Activated naive CD4-positive, alpha-beta T cell (primary cell): ENCODE results near the gene TNXB.
"Not testable (repeated sequence)": the region's sequence is repeated elsewhere in the genome, so short reads cannot be mapped to it uniquely, and the experiment has no call there.

ENCODE experiments used
- DNase-seq, 4 experiments: peaks; one replicate each; lab custom pipeline; 2025; lab: John Stamatoyannopoulos, UW

TNXB gene

GRCh38 chr6:32040299-32041049, 68.7 kb downstream of the TNXB start:
- not testable (repeated sequence) for DNase-seq

DNA sequence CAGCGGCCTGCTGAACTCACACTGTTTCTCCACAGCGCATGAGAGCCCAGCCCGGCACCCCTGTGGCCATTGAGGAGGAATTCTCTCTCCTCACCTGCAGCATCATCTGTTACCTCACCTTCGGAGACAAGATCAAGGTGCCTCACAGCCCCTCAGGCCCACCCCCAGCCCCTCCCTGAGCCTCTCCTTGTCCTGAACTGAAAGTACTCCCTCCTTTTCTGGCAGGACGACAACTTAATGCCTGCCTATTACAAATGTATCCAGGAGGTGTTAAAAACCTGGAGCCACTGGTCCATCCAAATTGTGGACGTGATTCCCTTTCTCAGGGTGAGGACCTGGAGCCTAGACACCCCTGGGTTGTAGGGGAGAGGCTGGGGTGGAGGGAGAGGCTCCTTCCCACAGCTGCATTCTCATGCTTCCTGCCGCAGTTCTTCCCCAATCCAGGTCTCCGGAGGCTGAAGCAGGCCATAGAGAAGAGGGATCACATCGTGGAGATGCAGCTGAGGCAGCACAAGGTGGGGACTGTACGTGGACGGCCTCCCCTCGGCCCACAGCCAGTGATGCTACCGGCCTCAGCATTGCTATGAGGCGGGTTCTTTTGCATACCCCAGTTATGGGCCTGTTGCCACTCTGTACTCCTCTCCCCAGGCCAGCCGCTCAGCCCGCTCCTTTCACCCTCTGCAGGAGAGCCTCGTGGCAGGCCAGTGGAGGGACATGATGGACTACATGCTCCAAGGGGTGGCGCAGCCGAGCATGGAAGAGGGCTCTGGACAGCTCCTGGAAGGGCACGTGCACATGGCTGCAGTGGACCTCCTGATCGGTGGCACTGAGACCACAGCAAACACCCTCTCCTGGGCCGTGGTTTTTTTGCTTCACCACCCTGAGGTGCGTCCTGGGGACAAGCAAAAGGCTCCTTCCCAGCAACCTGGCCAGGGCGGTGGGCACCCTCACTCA, 69.5 kb downstream of the TNXB start:
- not testable (repeated sequence) for DNase-seq

DNA sequence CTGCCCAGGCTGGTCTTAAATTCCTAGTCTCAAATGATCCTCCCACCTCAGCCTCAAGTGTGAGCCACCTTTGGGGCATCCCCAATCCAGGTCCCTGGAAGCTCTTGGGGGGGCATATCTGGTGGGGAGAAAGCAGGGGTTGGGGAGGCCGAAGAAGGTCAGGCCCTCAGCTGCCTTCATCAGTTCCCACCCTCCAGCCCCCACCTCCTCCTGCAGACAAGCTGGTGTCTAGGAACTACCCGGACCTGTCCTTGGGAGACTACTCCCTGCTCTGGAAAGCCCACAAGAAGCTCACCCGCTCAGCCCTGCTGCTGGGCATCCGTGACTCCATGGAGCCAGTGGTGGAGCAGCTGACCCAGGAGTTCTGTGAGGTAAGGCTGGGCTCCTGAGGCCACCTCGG, 70.3 kb downstream of the TNXB start:
- not testable (repeated sequence) for DNase-seq

DNA sequence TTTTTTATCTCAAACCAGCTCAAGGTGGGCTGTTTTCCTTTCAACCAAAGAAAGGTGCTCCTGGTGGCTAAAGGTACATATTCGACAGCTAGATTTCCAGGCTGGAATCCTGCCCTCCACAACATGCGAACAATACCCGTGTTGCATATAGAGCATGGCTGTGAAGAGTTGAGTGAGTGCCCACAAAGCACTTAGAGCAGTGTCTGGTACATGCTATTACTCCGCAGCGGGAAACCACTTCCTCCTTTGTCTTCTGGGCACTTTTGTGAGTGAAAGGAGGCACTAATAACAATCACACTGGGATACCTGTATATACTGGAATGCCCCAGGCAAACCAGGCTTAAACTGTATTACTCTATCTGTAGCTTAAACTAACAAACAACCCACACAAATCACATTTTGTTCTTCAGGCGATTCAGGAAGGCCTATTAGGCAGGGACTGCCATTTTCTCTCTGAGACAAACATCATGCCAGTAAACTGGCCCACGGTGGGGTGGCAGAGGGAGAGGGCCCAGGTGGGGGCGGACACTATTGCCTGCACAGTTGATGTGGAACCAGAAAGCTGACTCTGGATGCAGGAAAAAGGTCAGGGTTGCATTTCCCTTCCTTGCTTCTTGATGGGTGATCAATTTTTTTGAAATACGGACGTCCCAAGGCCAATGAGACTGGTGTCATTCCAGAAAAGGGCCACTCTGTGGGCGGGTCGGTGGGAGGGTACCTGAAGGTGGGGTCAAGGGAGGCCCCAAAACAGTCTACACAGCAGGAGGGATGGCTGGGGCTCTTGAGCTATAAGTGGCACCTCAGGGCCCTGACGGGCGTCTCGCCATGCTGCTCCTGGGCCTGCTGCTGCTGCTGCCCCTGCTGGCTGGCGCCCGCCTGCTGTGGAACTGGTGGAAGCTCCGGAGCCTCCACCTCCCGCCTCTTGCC, 71.3 kb downstream of the TNXB start, which contains the start of gene CYP21A2:
Gene CYP21A2 (plus strand): TSS at position 818 of the 927 bp plus-strand sequence. CDS start 8 bp downstream, at position 826.
- not testable (repeated sequence) for DNase-seq

DNA sequence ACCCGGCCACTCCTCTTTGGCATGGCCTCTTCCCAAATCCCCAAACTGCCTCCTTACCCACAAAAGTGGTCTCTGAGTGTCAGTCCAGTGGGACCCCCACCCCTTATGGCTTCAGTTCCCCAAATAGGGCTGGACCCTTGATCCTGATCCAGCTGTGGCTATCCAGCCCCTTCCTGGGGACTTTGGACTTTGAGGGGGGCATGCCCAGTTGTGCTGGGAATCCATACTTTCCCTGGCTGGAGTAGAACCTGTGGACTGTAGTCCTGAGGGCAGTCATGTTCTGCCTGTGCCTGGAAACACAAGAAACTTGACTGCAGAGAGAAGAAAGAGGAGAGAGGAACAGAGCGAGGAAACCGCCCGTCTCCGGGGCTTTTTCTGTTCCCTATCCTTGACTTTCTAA, 72.0 kb downstream of the TNXB start:
- not testable (repeated sequence) for DNase-seq

DNA sequence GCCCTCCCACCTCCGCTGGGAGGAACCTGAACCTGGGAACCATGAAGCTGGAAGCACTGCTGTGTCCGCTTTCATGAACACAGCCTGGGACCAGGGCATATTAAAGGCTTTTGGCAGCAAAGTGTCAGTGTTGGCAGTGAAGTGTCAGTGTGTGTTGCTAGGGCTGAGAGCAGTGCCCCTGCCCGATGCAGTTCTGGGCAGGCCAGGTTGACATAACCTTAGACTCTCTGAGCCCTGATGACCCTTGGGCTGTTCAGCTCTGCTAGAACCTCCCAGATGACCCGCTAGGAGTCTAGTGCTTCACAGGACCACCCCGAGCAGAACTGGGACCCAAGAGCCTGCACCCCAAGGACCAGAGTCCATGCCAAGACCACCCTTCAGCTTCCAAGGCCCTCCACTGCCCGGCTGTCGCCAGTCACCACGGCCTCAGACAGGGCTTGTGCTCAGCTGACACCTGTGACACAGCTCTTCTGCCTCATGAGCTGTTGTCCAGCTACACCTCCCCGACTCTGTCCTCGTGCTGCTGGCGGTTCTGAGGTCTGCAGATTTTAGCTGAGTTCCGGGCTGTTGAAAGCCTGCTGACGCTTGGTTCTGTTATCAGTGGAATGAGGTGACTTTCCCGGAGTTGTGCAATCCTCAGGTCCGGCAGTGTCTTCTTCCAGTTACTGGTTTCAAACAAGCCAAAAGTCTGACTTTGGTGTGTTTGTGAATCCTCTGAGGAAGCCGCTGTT, 73.7 kb downstream of the TNXB start:
- not testable (repeated sequence) for DNase-seq

- DNase-seq, result not testable (repeated sequence)
Measured at GRCh38 chr6:32029553-32029952, 79.6 kb downstream of the TNXB start.

- DNase-seq, result not testable (repeated sequence)
Measured at GRCh38 chr6:32028631-32029030, 80.5 kb downstream of the TNXB start.

GRCh38 chr6:32022100-32022499, 87.0 kb downstream of the TNXB start:
- not testable (repeated sequence) for DNase-seq

DNA sequence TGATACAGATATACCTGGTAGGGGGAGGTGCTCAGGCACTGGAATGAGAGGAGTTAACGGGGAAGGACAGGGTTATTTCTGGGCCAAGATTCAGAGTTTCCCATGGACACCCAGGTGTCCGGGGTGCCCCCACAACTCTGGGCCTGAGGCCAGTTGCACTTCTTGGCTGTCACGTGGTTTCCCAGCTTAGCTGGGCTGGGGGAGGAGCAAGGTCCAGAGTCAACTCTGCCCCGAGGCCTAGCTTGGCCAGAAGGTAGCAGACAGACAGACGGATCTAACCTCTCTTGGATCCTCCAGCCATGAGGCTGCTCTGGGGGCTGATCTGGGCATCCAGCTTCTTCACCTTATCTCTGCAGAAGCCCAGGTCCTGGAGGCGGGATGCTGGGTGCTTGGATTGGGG, 94.6 kb downstream of the TNXB start, which contains the start of gene C4B:
Gene C4B (plus strand): TSS at position 249 of the 400 bp plus-strand sequence. CDS start 51 bp downstream, at position 300.
- not testable (repeated sequence) for DNase-seq

DNA sequence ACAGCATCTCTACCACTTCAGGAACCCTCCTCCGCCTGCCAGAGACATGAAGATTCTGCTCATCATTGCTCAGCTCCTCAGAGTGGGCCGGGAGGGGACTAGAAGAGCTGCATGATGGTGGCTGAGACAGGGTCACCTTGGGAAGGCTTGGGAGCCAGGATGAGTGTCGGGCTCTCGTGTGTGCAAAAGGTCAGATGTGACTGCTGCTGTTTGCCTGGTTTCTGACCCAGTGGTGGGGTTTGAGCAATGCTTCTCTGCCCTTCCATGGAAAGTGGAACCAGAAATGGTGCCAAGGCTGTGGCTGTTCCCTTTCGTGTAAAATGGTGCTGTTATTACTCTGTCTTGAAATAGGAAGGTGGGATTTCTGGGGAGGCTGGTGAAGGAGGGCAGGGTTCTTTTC, 95.4 kb downstream of the TNXB start:
- DNase-seq, result not testable (repeated sequence)

GRCh38 chr6:32012941-32013617, 96.1 kb downstream of the TNXB start:
- not testable (repeated sequence) for DNase-seq

- not testable (repeated sequence) for DNase-seq
Measured at GRCh38 chr6:32010856-32011530, 98.1 kb downstream of the TNXB start.

- DNase-seq, result not testable (repeated sequence)
Measured at GRCh38 chr6:32009537-32009936, 99.6 kb downstream of the TNXB start.

DNA sequence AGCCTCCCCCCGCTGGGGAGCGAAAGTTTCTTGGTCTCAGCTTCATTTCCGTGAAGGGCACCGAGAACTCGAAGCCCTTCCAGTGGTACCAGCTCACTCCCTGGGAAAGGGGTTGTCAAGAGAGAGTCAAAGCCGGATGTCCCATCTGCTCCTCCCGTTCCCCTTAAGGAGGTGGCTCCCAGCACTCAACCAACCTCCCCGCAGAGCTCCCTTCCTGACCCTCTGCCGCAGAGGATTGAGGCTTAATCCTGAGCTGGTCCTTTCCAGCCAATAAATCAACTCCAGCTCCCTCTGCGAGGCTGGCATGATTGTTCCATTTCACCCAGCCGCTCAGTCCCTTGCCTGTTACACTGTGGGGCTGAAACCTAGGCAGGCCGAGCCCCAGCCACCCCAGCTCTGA, 100.5 kb downstream of the TNXB start:
- DNase-seq, result not testable (repeated sequence)

DNA sequence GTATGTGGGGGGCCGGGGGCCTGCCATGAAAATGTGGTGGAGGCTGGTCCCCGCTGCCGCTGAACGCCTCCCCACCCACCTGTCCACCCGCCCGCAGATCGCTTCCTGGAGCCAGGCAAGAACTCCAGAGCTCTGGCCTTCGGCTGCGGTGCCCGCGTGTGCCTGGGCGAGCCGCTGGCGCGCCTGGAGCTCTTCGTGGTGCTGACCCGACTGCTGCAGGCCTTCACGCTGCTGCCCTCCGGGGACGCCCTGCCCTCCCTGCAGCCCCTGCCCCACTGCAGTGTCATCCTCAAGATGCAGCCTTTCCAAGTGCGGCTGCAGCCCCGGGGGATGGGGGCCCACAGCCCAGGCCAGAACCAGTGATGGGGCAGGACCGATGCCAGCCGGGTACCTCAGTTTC, 101.1 kb downstream of the TNXB start:
- DNase-seq, result not testable (repeated sequence)

DNA sequence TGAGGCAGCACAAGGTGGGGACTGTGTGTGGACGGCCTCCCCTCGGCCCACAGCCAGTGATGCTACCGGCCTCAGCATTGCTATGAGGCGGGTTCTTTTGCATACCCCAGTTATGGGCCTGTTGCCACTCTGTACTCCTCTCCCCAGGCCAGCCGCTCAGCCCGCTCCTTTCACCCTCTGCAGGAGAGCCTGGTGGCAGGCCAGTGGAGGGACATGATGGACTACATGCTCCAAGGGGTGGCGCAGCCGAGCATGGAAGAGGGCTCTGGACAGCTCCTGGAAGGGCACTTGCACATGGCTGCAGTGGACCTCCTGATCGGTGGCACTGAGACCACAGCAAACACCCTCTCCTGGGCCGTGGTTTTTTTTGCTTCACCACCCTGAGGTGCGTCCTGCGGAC, 102.1 kb downstream of the TNXB start:
- DNase-seq, result not testable (repeated sequence)

DNA sequence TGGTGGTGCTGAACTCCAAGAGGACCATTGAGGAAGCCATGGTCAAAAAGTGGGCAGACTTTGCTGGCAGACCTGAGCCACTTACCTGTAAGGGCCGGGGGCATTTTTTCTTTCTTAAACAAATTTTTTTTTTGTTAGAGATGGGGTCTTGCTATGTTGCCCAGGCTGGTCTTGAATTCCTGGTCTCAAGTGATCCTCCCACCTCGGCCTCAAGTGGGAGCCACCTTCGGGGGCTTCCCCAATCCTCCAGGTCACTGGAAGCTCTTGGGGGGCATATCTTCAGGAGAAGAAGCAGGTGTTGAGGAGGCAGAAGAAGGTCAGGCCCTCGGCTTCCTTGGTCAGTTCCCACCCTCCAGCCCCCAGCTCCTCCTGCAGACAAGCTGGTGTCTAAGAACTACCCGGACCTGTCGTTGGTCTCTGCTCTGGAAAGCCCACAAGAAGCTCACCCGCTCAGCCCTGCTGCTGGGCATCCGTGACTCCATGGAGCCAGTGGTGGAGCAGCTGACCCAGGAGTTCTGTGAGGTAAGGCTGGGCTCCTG, 103.1 kb downstream of the TNXB start:
- not testable (repeated sequence) for DNase-seq

DNA sequence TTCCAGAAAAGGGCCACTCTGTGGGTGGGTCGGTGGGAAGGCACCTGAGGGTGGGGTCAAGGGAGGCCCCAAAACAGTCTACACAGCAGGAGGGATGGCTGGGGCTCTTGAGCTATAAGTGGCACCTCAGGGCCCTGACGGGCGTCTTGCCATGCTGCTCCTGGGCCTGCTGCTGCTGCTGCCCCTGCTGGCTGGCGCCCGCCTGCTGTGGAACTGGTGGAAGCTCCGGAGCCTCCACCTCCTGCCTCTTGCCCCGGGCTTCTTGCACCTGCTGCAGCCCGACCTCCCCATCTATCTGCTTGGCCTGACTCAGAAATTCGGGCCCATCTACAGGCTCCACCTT, 103.6 kb downstream of the TNXB start:
- DNase-seq, result not testable (repeated sequence)
